KG1 (cell line): ENCODE measurements around the gene RAPGEF4.
A peak's percentile ranks its signal among the peaks of the same experiment; 100 is the strongest.
"Not testable (repeated sequence)": the region's sequence is repeated elsewhere in the genome, so short reads cannot be mapped to it uniquely, and the experiment has no call there.

ENCODE experiments used
- DNase-seq: peaks from one replicate; lab custom pipeline; 2025; lab: John Stamatoyannopoulos, UW

The RAPGEF4 gene

DNA sequence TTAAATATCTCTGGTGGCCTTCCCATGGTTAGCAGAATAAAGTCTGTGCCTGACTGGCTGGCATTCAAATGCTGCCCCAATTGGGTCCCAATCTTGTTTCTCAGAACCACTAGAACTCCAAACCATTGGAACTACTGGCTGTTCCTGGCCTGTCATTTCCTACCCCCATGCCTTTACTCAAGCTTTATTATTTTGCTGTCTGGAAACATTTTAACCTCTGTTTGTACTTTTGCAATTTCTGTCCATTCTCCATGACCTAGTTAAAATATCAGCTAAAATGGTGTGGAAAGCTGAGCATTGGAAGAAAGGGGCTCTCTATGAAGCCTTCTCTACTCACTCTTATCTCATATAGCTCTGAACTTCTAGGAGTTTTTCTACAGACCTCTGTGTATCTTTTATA lies 38.7 kb downstream of the RAPGEF4 start:
- no peak for DNase-seq

DNA sequence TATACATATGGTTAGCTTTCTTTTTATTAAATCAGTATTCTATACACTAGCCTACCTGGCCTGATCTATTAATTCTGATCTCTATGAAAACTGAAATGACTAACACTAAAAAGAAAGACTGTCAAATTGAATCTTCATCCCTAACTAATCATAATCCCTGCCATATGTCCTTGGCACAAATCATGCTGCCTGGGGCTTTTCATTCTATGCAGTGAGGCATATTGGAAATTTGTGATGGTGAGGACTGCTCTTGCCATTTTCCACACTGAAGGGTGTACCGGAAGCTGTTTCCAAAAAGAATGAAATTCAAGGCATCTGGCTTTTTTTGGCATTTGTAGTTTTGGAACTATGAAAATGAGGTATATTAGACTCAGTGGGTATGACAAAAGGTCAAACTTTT lies 39.7 kb downstream of the RAPGEF4 start:
- DNase-seq, result no peak

DNA sequence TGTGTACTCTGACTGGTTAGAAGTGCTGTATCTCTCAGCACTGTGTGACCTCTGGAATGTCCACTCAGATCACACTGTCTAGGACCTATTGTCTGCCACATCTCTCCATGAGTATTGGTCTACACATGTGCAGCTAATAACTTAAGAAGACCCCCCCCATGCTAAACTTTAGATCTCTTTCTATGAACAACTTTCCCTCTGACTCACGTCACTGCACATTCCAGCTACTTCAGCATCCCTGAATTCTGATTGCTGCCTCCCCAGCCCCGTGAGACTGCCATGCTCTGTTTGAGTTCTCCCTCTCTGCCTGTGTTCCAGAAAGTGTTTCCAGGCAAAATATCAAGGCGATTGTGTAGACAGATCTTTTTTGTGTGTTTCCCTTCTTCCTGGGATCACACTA lies 41.8 kb downstream of the RAPGEF4 start:
- DNase-seq, result no peak

DNA sequence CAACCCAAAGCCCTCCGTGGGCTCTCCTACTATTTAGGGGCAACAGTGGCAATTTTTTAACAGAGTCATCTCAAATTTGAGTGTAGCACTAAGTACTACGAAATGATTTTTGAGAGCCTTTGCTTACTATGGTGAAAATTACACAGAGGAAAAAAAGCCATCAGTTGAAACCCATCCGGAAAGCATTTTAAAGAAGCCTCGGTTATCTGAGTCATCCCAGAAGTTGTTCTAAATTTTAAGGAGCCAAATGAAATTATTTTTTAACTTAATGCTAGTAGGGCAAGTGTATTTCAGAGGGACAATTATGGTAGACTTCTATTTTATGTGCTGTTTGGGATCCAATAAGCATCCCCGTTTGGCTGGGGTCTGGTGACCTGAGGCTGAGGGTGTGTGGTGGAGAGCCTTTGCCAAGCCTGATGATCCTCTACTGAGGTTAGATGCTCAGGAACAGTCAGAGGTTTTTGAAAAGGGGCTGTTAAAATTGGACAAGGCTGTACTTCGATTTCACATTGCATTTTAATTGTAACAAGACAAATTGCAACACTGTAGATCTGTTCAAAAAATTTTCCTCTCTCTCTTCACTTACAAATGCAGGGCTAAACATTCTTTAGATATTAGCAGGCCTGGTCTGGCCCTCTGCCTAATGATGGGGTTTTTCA lies 47.0 kb downstream of the RAPGEF4 start:
- no peak for DNase-seq

DNA sequence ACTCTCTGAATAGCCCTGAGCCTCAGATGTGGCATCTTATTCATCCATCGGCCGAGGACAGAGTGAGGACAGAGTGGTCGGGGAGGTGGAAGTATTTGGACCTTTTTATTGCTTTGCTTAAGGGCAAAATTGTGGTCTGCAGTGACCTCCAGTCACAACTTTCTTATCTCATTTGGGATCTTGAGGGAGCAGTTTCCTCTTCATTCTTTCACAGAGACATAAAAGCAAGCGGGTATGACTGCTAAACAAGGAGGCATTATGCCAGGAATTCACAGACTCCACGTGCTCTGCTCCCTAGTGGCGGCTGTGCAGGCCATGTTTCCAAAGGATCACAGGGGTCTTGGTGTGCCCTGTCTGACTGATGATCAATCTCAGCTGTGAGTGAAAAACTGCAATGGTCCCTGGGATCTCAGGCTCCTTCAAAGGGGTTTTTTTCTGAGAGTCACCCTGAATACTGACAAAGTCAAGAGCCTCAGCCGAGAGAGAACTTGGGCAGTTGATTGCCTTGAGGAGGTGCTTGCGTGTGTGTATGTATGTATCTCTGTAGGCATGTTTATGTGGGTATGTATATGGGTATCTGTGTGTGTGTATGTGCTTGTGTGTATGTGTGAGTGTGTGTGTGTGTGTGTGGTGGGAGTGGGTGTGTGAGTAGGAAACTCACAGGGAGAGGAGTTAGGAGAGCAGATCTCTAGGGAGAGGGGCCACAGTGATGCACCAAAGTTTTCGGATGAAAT lies 47.7 kb downstream of the RAPGEF4 start:
- DNase-seq, result no peak

DNA sequence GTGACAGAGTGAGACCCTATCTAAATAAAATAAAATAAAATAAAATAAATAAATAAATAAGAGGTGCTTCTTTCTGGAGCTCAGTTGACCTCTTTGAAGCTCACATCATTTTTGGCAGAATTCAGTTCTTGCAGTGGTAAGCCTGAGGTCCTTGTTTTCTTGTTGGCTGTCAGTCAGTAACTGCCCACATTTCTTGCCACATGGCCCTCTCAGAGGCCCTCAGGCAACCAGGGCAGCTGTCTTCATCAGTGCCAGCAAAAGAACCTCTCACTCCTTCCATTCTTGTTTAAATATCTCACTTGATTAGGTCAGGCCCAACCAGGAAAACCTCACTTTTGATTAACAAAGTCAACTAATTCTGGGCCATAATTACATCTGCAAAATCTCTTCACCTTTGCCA lies 53.2 kb downstream of the RAPGEF4 start:
- no peak for DNase-seq

DNA sequence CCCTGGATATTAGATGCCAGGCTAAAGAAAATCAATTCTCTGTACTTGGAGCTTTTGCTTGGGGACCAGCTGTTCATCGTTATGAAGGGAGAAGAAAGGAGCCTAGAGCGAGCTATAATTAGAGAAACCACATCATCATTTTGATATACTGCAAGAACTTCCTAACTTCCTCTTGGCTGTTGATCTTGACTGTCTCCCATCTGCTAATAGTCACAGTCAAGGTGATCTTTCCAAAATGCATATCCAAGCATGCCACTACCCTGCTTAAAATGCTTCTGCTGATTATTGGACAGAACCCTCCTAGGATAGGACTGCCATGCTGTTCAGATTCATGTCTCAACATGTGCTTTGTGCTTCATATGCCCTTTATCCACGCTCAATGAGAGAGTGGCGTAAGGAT lies 54.8 kb downstream of the RAPGEF4 start:
- no peak for DNase-seq

DNA sequence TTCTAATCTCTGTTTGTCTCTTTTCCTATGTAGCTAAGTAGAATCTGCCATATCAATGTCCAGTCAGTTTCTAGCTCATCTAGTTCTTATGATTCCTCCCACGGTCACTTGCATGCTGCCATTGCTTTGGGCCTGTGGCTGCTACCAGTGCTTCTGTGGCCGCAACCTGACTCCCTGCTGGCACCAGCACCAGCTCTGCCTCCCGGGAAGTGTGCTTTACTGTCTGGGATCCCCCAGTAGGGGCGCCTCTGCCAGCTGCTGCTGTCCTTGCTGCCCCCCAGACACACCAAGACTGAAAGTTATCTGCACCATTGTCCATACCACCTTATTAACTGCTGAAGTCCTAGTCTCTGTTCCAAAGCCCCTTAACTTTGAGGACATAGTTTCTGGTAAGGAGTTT lies 56.3 kb downstream of the RAPGEF4 start:
- DNase-seq, result no peak

DNA sequence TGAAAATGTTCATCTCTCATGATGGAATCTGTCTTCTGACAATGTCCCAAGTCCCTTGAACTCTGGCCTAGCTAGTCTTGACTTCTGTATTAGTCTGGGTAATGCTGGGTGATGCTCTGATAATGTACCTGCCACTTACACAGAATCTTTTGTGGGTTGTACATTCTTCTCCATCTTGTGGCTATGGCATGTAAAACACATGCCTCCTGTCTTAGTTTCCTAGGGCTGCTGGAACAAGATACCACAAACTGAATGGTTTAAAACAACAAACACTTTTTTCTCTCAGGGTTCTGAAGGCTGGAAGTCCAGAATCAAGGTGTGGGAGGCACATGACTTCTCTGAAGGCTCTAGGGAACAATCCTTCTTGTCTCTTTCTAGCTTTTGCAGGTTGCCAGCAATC lies 57.1 kb downstream of the RAPGEF4 start:
- no peak for DNase-seq

DNA sequence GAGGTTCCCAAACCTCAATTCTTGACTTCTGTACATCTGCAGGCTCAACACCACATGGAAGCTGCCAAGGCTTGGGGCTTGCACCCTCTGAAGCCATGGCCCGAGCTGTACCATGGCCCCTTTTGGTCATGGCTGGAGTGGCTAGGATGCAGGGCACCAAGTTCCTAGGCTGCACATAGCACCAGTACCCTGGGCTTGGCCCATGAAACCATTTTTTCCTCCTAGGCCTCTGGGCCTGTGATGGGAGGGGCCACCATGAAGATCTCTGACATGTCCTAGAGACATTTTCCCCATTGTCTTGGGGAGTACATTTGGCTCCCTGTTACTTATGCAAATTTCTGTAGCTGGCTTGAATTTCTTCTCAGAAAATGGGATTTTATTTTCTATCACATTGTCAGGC lies 67.7 kb downstream of the RAPGEF4 start:
- not testable (repeated sequence) for DNase-seq

DNA sequence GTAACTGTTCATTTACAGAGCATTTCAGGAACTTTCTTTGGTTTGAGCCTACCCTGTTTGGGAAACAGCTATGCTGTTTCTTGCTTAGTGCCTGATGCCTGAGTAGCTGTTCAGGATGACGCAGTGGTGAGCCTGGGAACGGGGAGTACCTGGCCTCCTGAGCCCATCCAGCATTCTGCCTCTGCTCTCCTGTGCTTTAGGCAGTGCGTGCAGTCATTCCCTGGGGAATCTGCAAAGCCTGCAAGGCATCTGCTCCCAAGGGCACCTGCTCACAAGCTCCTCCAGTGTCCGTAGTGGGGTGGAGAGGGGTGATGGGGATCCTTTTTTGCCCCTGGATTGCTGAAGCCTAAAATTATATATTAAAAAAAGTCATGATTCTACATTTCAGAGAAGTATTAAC lies 68.8 kb downstream of the RAPGEF4 start:
- no peak for DNase-seq

DNA sequence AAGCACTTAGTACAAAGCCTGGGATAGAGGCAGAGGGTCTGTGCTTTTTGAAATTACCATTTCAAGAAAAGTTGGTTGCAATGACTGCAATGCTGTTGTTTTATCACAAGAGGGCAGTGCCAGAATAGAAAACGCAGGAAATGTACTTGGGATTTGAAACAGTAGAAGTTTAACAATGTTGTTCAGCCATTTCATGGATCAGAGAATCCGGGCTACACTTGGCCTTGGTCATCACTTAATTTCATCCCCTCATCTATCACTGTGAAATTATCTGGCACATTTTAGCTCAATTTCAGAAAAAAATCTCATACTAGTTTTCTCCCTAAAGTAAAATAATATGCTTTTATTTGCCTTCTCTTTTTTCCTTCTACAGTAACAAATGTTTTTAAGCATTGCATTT lies 70.8 kb downstream of the RAPGEF4 start:
- DNase-seq, result peak; percentile 21

DNA sequence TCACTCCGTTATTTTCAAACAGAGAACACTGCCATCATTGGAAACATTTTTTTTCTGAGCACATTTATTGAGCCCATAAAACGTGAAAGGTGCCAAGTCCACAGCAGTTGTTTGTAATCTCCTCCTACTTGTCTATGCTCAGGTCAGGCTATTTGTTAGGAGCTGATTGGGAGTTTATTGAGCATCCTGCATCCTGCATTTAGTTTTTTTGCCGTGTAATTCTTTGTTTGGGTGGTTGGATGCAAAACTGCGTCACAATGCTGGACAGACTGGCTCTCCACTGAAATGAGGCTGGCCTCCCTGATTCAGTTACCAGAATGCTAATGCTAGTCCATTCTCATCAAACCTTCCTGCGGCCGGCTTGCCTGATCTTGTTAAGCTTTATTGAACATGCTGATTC lies 71.4 kb downstream of the RAPGEF4 start:
- no peak for DNase-seq

DNA sequence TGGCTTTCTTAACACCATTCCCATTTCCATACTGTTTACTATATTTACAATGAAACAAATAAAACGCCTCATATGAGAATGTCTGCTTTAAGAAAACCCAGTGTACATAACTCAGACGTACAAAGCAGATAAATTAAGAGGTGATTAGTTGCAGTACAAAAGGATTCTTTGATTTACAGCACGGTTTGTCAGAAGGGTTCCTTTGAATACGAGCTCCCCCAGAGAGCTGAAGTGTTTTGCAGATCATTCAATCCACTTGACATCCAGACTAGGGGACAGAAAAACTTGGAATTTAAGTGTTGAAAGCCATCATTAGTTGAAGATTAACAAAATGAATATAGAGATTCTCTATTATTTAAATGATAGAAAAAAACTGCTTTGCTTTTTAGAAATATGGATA lies 72.5 kb downstream of the RAPGEF4 start:
- DNase-seq, result no peak

DNA sequence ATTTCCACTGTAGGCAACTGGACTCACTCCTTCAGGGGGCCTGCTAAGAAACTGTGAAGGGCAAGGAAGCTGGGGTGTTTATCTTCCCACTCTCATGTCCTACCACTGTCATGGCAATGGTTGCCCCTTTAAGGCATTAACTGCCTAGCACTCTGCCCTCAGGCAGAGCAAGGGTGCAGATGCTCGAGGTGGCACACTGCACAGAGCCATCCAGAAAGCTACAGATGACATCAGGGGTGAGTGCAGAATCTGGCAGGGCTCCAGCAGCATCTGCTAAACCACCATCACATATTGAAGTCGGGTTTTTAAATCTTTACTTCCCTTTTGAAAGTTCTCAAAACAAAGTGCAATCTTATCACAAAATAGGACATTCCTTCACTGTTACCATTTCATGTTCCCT lies 75.4 kb downstream of the RAPGEF4 start:
- DNase-seq, result no peak

DNA sequence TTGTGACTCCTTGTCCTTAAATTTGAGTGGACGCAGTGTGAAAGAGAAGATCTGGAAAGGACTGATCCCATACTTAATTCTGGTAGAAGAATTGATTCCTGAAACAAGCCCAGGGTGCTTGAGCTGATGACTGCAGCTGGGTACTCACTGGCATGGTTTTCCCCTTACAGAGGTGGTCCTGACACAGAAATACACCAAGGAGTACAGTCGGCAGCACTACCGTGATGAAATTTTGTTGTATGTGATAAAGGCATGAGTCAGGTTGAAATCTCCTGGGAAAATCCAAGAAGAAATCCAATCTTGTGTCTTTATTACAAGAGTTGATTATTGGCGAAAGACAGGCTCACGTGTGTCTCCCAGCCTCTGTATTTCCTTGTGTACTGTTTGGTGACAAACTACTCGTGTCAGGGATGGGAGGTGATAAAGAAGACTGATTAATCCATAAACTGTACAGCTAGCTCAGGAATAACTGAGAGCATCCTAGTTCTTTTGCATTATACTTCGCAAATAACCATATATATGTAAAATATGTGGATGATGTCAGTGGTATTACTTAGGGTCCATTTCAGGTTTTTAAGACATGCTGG lies 76.6 kb downstream of the RAPGEF4 start:
- DNase-seq, result no peak

DNA sequence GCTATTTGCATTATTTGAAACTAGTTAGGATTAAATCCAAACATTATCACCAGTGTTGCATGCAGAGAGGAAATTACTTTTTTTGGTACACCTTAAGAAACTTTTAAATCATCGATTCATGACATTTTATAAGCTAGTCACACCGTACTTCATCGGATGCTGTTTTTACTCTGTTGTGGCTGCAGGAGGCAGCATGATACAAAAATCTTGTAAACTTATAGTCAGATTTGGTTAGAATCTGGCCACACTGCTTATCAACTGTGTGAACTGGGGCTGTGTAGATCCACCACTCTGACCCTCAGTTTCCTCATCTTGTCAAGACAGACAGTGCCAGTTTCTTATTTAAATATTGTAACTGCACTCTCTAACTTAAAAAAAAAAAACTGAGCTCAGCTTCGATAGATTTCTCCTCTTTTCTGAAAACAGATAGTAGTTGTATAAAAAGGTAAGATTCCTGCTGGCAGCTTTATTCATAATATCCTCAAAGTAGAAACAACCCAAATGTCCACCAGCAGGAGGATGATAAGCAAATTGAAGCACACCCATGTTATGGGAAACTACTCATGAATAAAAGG lies 77.8 kb downstream of the RAPGEF4 start:
- no peak for DNase-seq

DNA sequence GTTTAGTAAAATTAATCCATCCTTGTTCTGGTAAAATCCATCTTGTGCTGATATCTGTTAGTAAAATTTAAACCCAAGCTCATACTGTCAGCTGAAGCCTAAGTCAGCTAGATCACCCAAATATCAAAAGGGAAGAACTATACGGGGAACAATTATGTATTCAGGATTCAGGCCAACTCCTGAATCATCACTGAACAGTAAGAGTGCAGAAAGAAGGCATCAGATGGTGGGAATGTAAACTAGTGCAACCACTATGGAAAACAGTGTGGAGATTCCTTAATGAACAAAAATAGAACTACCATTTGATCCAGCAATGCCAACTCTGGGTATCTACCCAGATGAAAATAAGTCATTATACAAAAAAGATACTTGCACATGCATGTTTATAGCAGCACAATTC lies 81.8 kb downstream of the RAPGEF4 start:
- DNase-seq, result no peak

DNA sequence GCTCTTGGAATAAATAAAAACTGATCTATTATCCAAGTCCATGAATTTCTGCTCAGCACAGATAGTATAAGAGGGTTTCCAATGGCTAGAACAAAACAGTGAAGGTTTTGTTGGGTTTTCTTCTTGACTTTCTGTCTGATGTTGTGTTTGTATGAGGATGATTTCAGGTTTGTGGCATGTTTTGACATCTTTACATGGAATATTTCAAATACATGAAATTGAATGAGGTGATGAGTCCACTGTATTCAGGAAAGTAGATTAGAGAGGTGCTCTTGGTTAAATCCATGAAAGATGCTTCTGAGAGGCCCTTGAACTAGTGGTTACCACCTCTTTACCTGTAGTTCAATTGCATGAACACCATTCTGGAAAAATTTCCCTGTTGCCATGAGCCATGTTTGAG lies 84.3 kb downstream of the RAPGEF4 start:
- DNase-seq, result no peak

DNA sequence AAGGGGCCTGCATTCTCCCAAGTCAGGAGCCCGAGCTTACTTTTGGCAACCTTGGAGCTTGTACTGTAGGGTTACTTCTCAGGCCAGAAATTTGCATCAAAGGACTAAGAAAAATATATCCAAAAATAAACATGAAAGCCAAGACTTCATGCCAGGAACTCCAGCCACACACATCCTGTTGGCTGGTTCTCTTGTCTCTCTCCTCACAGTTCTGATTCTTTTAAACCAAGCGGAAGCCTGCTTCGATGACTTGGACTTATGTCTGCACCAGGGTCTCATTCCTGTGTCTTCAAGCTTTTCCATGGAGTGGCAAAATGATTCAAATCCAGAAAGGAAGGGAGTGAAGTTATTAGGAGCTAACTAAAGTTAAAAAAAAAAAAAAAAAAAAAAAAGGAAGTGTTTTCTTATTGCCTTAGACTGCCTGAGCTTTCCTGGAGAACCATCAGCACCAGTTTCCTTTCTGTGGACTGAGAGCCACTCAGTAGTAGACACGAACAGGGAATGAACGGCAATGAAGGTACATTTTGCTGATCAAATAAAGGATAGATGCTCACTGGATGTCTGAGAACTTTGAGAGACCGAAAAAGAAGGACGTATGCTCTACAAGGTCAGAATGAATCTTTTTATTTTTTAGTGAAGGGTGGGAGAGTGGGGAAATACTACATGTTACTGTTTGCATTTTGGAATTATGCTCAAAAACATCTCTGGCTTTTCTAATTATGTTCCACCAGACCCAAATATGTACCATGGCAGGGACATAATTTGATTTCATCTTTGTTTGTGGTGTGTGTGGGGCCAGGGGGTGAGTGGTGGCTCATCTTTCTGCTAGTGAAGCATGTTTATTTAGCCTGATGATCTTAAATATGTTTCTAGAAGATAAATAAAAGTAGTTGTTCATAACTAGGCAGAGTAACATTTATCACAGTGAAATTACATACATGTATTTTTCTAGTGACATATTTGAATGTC lies 86.0 kb downstream of the RAPGEF4 start:
- DNase-seq, result no peak

DNA sequence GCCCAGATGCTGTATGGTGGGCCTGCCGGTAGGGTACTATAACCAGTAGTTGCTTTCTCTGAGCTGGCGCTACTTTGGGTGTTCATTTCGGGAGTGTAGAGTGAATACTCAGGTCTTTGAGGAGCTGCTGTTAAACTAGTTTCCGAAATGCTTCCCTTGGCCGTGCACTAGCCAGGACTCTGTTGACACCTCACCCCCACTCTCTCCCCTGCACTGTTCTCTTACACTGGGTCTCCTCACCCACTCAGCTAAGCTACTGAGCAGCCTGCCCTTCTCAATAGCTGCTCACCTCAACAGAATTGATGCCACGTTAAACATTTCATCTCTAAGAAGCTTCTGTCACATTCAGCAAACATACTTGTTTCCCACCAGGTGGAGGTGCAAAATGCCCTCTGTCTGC lies 86.9 kb downstream of the RAPGEF4 start:
- DNase-seq, result no peak

DNA sequence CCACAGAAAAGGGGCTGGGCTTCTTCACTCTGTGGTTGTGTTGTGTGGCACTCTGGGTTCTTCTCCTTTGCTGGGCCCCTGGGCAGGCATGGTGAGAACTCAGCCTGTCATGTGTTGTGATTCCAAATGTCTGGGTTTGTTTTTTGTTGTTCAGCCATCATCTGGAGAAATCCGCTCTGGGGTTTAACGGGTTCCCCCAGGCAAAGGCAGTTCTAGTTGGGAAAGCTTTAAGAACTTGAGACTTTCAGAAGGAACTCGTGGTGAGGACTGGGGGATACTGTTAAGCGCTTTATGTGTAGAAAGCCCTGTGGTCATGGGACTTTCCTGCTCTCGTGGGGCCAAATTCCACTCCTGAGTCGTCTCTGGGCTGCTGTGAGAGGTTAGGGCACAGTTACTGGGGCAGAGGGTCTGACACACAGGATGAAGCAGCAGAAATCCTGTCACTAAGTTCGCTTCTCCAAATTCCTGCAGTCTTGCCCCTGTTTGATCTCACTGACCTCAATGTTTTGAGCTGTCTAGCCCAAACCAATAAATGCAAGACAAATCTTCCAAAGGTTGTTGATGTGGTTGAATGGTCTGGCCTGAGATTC lies 87.7 kb downstream of the RAPGEF4 start:
- DNase-seq, result no peak
